IMR-90 (cell line): ENCODE data around the gene THYN1. TPM values are rescaled to one million over a fixed set of nuclear protein-coding genes. Genes with fewer than 3 reads are reported as not detected.

Experiments
- ATAC-seq: fragments of 200-7000 bp; cut with Tn5 transposase; 2 replicates; pipeline ENCODE4 v1.9.1; 2020; ENCODE audit warnings: low read depth, mild to moderate bottlenecking, moderate library complexity
- BruUV-seq: library from RNA; stranded (reverse); fragments of 400-500 nt; replicated peaks from 2 replicates; lab custom pipeline; 2021; lab: Mats Ljungman, UMichigan
- CTCF ChIA-PET: fragments of 300-600 bp; formaldehyde crosslinking; extraction: SDS; loops from one replicate; lab custom pipeline; 2021; ENCODE audit warnings: antibody characterized with exemption; lab: Yijun Ruan, JAX
- POLR2A ChIA-PET: fragments of 300-600 bp; sonication (Branson Sonifier 250); formaldehyde crosslinking; loops from one replicate; lab custom pipeline; 2022; ENCODE audit warnings: antibody characterized with exemption; ENCODE audit not compliant: unreplicated experiment; lab: Charles Lee
- DNase-seq: peaks from one replicate; pipeline ENCODE4 v3.0.0; 2013
- H2AFZ ChIP-seq: replicated peaks from 2 replicates; pipeline ENCODE3; 2013; ENCODE audit warnings: low read length, mild to moderate bottlenecking; ENCODE audit not compliant: poor library complexity
- H2AK5ac ChIP-seq: 2 replicates; pipeline ENCODE4 v1.6.1; 2013; ENCODE audit warnings: low read depth, low read length, inconsistent platforms
- H2AK9ac ChIP-seq: replicated peaks from 2 replicates; pipeline ENCODE3; 2013; ENCODE audit warnings: mild to moderate bottlenecking, low read depth, low read length, moderate library complexity; ENCODE audit not compliant: poor library complexity
- H2BK120ac ChIP-seq: 2 replicates; pipeline ENCODE4 v1.6.1; 2013; ENCODE audit warnings: low read depth, low read length, inconsistent platforms
- H2BK15ac ChIP-seq: 3 replicates; pipeline ENCODE4 v1.6.1; 2013; ENCODE audit warnings: low read depth, low read length, inconsistent platforms
- H2BK20ac ChIP-seq: 2 replicates; pipeline ENCODE4 v1.6.1; 2013; ENCODE audit warnings: low read depth, mild to moderate bottlenecking, inconsistent platforms, low read length, moderate library complexity
- H2BK5ac ChIP-seq: 2 replicates; pipeline ENCODE4 v1.6.1; 2013; ENCODE audit warnings: mild to moderate bottlenecking, low read depth, low read length, inconsistent platforms; ENCODE audit not compliant: poor library complexity, severe bottlenecking
- H3K14ac ChIP-seq: replicated peaks from 2 replicates; pipeline ENCODE4 v1.6.1; 2013; ENCODE audit warnings: low read depth, low read length, inconsistent platforms
- H3K18ac ChIP-seq: 2 replicates; pipeline ENCODE4 v1.6.1; 2013; ENCODE audit warnings: low read depth, low read length, control low read depth
- H3K23ac ChIP-seq: 2 replicates; pipeline ENCODE4 v1.6.1; 2013; ENCODE audit warnings: low read depth, low read length, inconsistent platforms
- H3K27ac ChIP-seq: 2 replicates; pipeline ENCODE4 v1.5.1; 2013; ENCODE audit warnings: mild to moderate bottlenecking, control low read depth, low read length; ENCODE audit not compliant: insufficient read depth
- H3K27me3 ChIP-seq: 2 replicates; pipeline ENCODE4 v1.6.1; 2013; ENCODE audit warnings: low read length; ENCODE audit not compliant: control insufficient read depth, insufficient read depth
- H3K36me3 ChIP-seq: 2 replicates; pipeline ENCODE4 v1.6.1; 2013; ENCODE audit warnings: low read length, mixed read lengths; ENCODE audit not compliant: control insufficient read depth, insufficient read depth
- H3K4ac ChIP-seq: 2 replicates; pipeline ENCODE4 v1.6.1; 2013; ENCODE audit warnings: low read depth, low read length, inconsistent platforms
- H3K4me1 ChIP-seq: 2 replicates; pipeline ENCODE4 v1.6.1; 2013; ENCODE audit warnings: low read length, mixed read lengths; ENCODE audit not compliant: control insufficient read depth, insufficient read depth
- H3K4me2 ChIP-seq: 2 replicates; pipeline ENCODE4 v1.6.1; 2013; ENCODE audit warnings: low read depth, mild to moderate bottlenecking, control low read depth, low read length, moderate library complexity
- H3K4me3 ChIP-seq: 2 replicates; pipeline ENCODE4 v1.5.1; 2013; ENCODE audit warnings: low read depth, mild to moderate bottlenecking, control low read depth, low read length, moderate library complexity; ENCODE audit not compliant: insufficient read depth
- H3K56ac ChIP-seq: 2 replicates; pipeline ENCODE4 v1.6.1; 2013; ENCODE audit warnings: low read length, inconsistent platforms; ENCODE audit not compliant: insufficient read depth; ENCODE audit errors: extremely low read depth
- H3K79me1 ChIP-seq, 2 experiments: 2 replicates each; pipeline ENCODE4 v1.6.1; 2013; ENCODE audit warnings: low read length in 2 of 2, inconsistent platforms in 1 of 2, low read depth in 1 of 2
- H3K9ac ChIP-seq: 2 replicates; pipeline ENCODE4 v1.6.1; 2013; ENCODE audit warnings: low read depth, low read length, control low read depth
- H3K9me1 ChIP-seq: 2 replicates; pipeline ENCODE4 v1.6.1; 2013; ENCODE audit warnings: low read length, inconsistent platforms; ENCODE audit not compliant: insufficient read depth
- H3K9me3 ChIP-seq: 2 replicates; pipeline ENCODE4 v1.6.1; 2013; ENCODE audit warnings: low read length; ENCODE audit not compliant: control insufficient read depth, insufficient read depth
- H4K20me1 ChIP-seq: 2 replicates; pipeline ENCODE4 v1.6.1; 2013; ENCODE audit warnings: low read length, inconsistent platforms; ENCODE audit not compliant: insufficient read depth
- H4K5ac ChIP-seq: 2 replicates; pipeline ENCODE4 v1.6.1; 2013; ENCODE audit warnings: mild to moderate bottlenecking, low read depth, low read length, control low read depth
- H4K8ac ChIP-seq, 2 experiments: 2 replicates each; pipeline ENCODE4 v1.6.1; 2013; ENCODE audit warnings: low read depth in 2 of 2, low read length in 2 of 2, control low read depth in 1 of 2, inconsistent platforms in 1 of 2
- H4K91ac ChIP-seq: 2 replicates; pipeline ENCODE4 v1.6.1; 2013; ENCODE audit warnings: low read depth, low read length, inconsistent platforms; ENCODE audit not compliant: insufficient read depth
- CHD1 ChIP-seq: IDR thresholded peaks from 2 replicates; pipeline ENCODE4 v1.6.1; 2012; ENCODE audit warnings: low read depth, low read length, improper control_type of control experiment
- MAZ ChIP-seq: IDR thresholded peaks from 2 replicates; pipeline ENCODE4 v1.6.1; 2012; ENCODE audit warnings: low read depth, mild to moderate bottlenecking, low read length, improper control_type of control experiment, moderate library complexity, borderline replicate concordance
- RCOR1 ChIP-seq: IDR thresholded peaks from 2 replicates; pipeline ENCODE4 v1.6.1; 2012; ENCODE audit warnings: mild to moderate bottlenecking, low read length, improper control_type of control experiment; ENCODE audit not compliant: insufficient replicate concordance
- USF2 ChIP-seq: fragments of 150-350 bp; IDR thresholded peaks from 2 replicates; pipeline ENCODE4 v1.6.1; 2017; ENCODE audit warnings: mild to moderate bottlenecking, antibody characterized with exemption, low read length, low read depth
- WGBS, 2 experiments: methylation state at CpG; one replicate each; pipeline versions ENCODE4 v1.1.5 to v1.1.7; 2013; ENCODE audit warnings: missing lambda C conversion rate in 2 of 2; ENCODE audit not compliant: insufficient read length in 1 of 2; ENCODE audit errors: extremely low coverage in 2 of 2; 5-methylcytosine and 5-hydroxymethylcytosine counted together
- dilution Hi-C: fragments of 300-500 bp; cut with HindIII; formaldehyde crosslinking; loops from one replicate; pipeline ENCODE4 v1.14.3; 2018; ENCODE audit warnings: low sequenced_read_pairs; ENCODE audit not compliant: unreplicated experiment
- in situ Hi-C: fragments of 300-500 bp; cut with MboI; formaldehyde crosslinking; loops from 3 replicates; pipeline ENCODE4 v1.14.3; 2019; ENCODE audit warnings: low sequenced_read_pairs, inconsistent platforms, mixed read lengths
- intact Hi-C: fragments of 100-400 bp; cut with micrococcal nuclease; formaldehyde crosslinking; loops from 2 replicates; pipeline ENCODE4 v1.10.0; 2022
- polyA plus RNA-seq, 3 experiments: library from polyadenylated mRNA; depleted of rRNA; stranded (reverse); fragments of >200 nt; gene quantifications; 2 replicates each; pipeline ENCODE4 v1.2.3, GENCODE V29; 2012; ENCODE audit warnings: low replicate concordance in 1 of 3
- total RNA-seq: library from RNA; depleted of rRNA; stranded (reverse); fragments of >200 nt; gene quantifications from 2 replicates; pipeline ENCODE4 v1.2.3, GENCODE V29; 2012

The THYN1 gene
- total and polyA plus RNA-seq, 2 of the 4 experiments (the other 2 are of a cell fraction), result 43.1 to 72.1 TPM

- H3K9me3 ChIP-seq, result no peaks in the 10 kb centered on the region
- H2BK5ac ChIP-seq, result no peak overlapping the region
- WGBS, 2 experiments, result no CpG with 5 or more reads among the region's 3 CpGs
- POLR2A ChIA-PET, result no interaction called here
- no peak overlapping the region for H2BK120ac ChIP-seq
- TF ChIP-seq USF2 (no peak), CHD1 (no peak), MAZ (no peak), RCOR1 (no peak)
- in situ Hi-C loops, result loop anchor here (10.0 kb wide), 1 partner anchor 205 kb away; no protein-coding TSS in a partner anchor
- dilution Hi-C loops, result no loop called here
- no peak overlapping the region for H3K9ac ChIP-seq
- H4K20me1 ChIP-seq, result no peaks in the 10 kb centered on the region
- H3K18ac ChIP-seq, result no peak overlapping the region
- CTCF ChIA-PET, result no interaction called here
- no peak overlapping the region for H2BK20ac ChIP-seq
- no peak overlapping the region for H3K4me3 ChIP-seq
- H4K5ac ChIP-seq, result no peak overlapping the region
- no peak overlapping the region for H3K4me2 ChIP-seq
- no peak overlapping the region for H4K8ac ChIP-seq
- no peak overlapping the region for H2AFZ ChIP-seq
- no peak overlapping the region for H3K4ac ChIP-seq
- no peak overlapping the region for H3K56ac ChIP-seq
- no peak overlapping the region for H3K14ac ChIP-seq
- no peak overlapping the region for H3K27ac ChIP-seq
- no peaks in the 10 kb centered on the region for H3K27me3 ChIP-seq
- no peaks in the 10 kb centered on the region; the same call in 1 of the 2 replicates for H3K9me1 ChIP-seq
- H4K91ac ChIP-seq, result no peak overlapping the region
- H3K79me1 ChIP-seq, result peaks cover 6 to 23% of the 10 kb centered on the region in 2 experiments; a peak in 3 of 4 replicates
- no peak overlapping the region for H3K23ac ChIP-seq
- peaks cover 35% of the 10 kb centered on the region for H3K36me3 ChIP-seq
- no peak overlapping the region for H2BK15ac ChIP-seq
- no peak overlapping the region for H2AK5ac ChIP-seq
- no TSS peak for BruUV-seq
- no peak for ATAC-seq
- H3K4me1 ChIP-seq, result no peaks in the 10 kb centered on the region; the same call in 1 of the 2 replicates
- intact Hi-C loops, result loop anchor here (10.0 kb wide), 1 partner anchor 205 kb away; no protein-coding TSS in a partner anchor
- no peak for DNase-seq
- no peak overlapping the region for H2AK9ac ChIP-seq
Measured at GRCh38 chr11:134250246-134250645, 2.9 kb downstream of the THYN1 start.
